ENCODE results near the gene PUS1. TPM values are rescaled to one million over a fixed set of nuclear protein-coding genes. Genes with fewer than 3 reads are reported as not detected.
"Not testable (repeated sequence)": the region's sequence is repeated elsewhere in the genome, so short reads cannot be mapped to it uniquely, and the experiment has no call there.

PUS1 gene
- total RNA-seq, 1 donor from 2014 or later, result 7.7 TPM

DNA sequence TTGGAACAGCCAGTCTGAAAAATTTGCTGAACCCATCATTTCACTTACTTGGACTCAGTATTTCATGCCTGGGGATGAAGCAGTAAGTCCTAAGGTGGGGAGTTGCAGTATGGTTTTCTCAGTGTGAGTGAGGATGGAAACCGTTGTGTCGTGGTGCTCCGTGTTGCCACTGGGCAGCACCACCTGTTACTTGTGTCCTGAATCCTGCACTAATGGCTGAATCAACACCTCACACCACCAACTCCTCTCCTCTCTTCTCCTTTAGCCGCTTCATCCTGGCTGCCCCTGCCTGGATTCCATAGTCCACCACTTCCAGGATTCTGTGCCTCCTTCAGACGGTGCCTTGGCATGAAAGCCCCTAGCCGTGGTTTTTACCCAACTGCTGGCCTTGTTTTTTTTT lies 17.7 kb downstream of the PUS1 start:
- Histone ChIP-seq H3K36me3 (peaks cover 29% of the 10 kb centered on the region), H3K4me3 (no peak overlapping the region), H3K27ac (replicated peaks) (no peak overlapping the region), H3K4me1 (peaks cover 33% of the 10 kb centered on the region), H3K27me3 (ENCODE audit: low read depth) (no peaks in the 10 kb centered on the region), H3K9me3 (replicated peaks) (no peaks in the 10 kb centered on the region)
- DNase-seq, result no peak
- intact Hi-C loops (cut with micrococcal nuclease), result no loop called here
- TF ChIP-seq CTCF (IDR thresholded peaks at IDR 0.05; ENCODE audit: borderline replicate concordance), result no peak

GRCh38 chr12:131947482-131948027 lies 18.5 kb downstream of the PUS1 start:
- Histone ChIP-seq H3K9me3 (replicated peaks) (no peaks in the 10 kb centered on the region), H3K4me3 (no peak overlapping the region), H3K27ac (replicated peaks) (no peak overlapping the region), H3K4me1 (peaks cover 41% of the 10 kb centered on the region), H3K36me3 (peaks cover 23% of the 10 kb centered on the region), H3K27me3 (ENCODE audit: low read depth) (no peaks in the 10 kb centered on the region)
- no peak for DNase-seq
- TF ChIP-seq CTCF (IDR thresholded peaks at IDR 0.05; ENCODE audit: borderline replicate concordance), result no peak
- intact Hi-C loops (cut with micrococcal nuclease), result no loop called here

DNA sequence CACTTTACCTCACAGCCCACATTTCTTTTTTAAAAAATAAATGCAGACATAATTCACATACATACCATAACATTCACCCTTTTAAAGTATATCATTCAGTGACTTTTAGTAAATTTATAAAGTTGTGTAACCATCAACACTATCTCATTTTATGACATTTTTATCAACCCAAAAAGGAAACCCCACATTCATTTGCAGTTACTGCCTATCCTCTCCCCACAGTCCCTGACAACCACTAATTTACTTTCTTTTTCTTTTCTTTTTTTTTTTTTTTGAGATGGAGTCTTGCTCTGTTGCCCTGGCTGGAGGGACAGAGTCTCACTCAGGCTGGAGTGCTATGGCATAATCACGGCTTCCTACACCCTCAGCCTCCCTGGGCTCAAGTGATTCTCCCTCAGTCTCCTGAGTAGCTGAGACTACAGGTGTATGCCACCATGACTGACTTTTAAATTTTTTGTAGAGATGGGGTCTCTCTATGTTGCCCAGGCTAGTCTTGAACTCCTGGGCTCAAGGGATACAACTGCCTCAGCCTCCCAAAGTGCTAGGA lies 19.2 kb downstream of the PUS1 start:
- no peak for DNase-seq
- H3K4me1 ChIP-seq, result peaks cover 48% of the 10 kb centered on the region
- H3K27ac ChIP-seq (replicated peaks), result peak overlapping the region; percentile 90
- H3K4me3 ChIP-seq, result no peak overlapping the region
- intact Hi-C loops (cut with micrococcal nuclease), result no loop called here
- H3K9me3 ChIP-seq (replicated peaks), result no peaks in the 10 kb centered on the region
- H3K27me3 ChIP-seq (ENCODE audit: low read depth), result no peaks in the 10 kb centered on the region
- TF ChIP-seq CTCF (IDR thresholded peaks at IDR 0.05; ENCODE audit: borderline replicate concordance), result no peak
- H3K36me3 ChIP-seq, result peaks cover 17% of the 10 kb centered on the region

DNA sequence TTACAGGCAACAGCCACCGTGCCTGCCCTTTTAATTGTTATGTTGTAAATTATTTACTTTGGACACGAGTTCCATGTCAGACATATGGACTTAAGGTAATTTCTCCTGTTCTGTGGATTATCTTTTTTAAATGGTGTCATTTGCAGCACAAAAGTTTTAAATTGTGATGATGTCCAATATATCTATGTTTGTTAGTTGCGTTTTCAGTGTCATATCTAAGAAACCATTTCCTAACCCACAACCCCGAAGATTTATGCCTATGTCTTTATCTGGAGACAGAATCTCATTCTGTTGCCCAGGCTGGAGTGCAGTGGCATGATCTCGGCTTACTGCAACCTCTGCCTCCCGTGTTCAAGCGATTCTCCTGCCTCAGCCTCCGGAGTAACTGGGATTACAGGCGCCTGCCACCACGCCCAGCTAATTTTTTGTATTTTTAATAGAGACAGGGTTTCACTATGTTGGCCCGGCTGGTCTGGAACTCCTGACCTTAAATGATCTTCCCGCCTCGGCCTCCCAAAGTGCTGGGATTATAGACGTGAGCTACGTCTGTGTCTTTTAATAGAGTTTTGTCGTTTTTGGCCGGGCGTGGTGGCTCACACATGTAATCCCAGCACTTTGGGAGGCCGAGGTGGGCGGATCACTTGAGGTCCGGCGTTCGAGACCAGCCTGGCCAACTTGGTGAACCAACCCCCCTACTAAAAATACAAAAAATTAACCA lies 19.8 kb downstream of the PUS1 start:
- H3K9me3 ChIP-seq (replicated peaks); DNase-seq; H3K27me3 ChIP-seq (ENCODE audit: low read depth); intact Hi-C loops (cut with micrococcal nuclease): not testable (repeated sequence)
- peaks cover 10% of the 10 kb centered on the region for H3K36me3 ChIP-seq
- H3K27ac ChIP-seq (replicated peaks), result peak overlapping the region; percentile 90
- peaks cover 50% of the 10 kb centered on the region for H3K4me1 ChIP-seq
- H3K4me3 ChIP-seq, result peak overlapping the region; percentile 99

DNA sequence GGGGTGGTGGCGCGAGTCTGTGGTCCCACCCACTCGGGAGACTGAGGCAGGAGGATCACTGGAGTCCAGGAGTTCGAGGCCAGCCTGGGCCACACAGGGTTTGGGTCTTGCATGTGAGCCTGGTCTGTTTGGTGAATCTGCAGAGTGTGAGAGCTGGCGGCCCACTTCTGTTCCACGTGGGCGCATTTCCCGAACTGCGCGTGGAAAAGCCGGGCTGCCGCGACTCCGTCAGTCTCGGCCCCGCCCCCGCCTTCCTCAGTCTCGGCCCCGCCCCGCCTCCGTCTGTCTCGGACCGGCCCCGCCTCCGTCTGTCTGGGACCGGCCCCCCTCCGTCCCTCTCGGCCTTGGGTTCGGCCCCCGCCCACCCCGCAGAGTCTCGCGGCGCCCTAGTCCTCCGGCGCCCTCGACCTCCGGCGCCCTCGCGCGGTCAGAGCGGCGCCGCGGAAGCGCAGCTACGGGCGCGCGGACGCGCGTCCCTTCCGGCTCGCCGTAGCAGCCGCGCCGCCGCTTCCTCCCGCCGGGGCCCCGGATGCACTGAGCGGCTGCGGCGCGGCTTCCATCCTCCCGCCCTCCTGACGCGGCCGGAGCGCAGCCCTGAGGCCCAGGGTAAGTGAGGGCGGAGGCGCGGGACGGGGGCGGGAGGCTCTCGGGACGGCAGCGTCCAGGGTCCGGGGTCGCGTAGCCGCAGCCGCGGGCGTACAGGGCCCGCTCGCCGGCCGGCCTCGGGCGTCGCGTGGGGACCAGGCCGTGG lies 20.5 kb downstream of the PUS1 start, which contains the start of gene EP400:
EP400 (plus strand) TSS at position 512 of the 751 bp plus-strand sequence. CDS start 10,678 bp downstream, outside the sequence.
- Histone ChIP-seq H3K4me1 (peaks cover 52% of the 10 kb centered on the region), H3K36me3 (peaks cover 4% of the 10 kb centered on the region), H3K4me3 (peak within 1 kb of the TSS; percentile 99), H3K27ac (replicated peaks) (peak within 1 kb of the TSS; percentile 90), H3K27me3 (ENCODE audit: low read depth) (no peaks in the 10 kb centered on the region), H3K9me3 (replicated peaks) (no peaks in the 10 kb centered on the region)
- TF ChIP-seq CTCF (IDR thresholded peaks at IDR 0.05; ENCODE audit: borderline replicate concordance), result peak; percentile 61
- intact Hi-C loops (cut with micrococcal nuclease), result no loop called here
- peak; percentile 98 for DNase-seq

Measured in left ventricle myocardium inferior (tissue), 1 donor.